WTC11 (cell line): ENCODE results near the gene PTGDR. TPM values are rescaled to one million over a fixed set of nuclear protein-coding genes. Genes with fewer than 3 reads are reported as not detected.

Source experiments
- ATAC-seq: fragments of 200-7000 bp; cut with Tn5 transposase; 2 replicates; pipeline ENCODE4 v1.10.0; 2021; ENCODE audit warnings: mild to moderate bottlenecking, moderate library complexity
- CTCF ChIA-PET: fragments of 300-600 bp; sonication (Branson Sonifier 250); formaldehyde crosslinking; loops from one replicate; lab custom pipeline; 2021; ENCODE audit warnings: antibody characterized with exemption; lab: Charles Lee
- POLR2A ChIA-PET: fragments of 350-600 bp; sonication (Branson Sonifier 250); formaldehyde crosslinking; loops from one replicate; lab custom pipeline; 2021; ENCODE audit warnings: antibody characterized with exemption; lab: Charles Lee
- DNase-seq: peaks from one replicate; pipeline ENCODE4 v3.0.0; 2021; ENCODE audit warnings: low spot score
- H3K27ac Mint-ChIP-seq: 2 replicates; pipeline ENCODE4 v1.8.0; 2021; ENCODE audit warnings: mixed read lengths
- H3K27me3 Mint-ChIP-seq: 2 replicates; pipeline ENCODE4 v1.8.0; 2021; ENCODE audit warnings: low read depth, mild to moderate bottlenecking, moderate library complexity, mixed read lengths
- H3K36me3 Mint-ChIP-seq: 2 replicates; pipeline ENCODE4 v1.8.0; 2021; ENCODE audit warnings: mixed read lengths
- H3K4me1 Mint-ChIP-seq: 2 replicates; pipeline ENCODE4 v1.8.0; 2022; ENCODE audit warnings: mixed read lengths
- H3K4me3 Mint-ChIP-seq: 2 replicates; pipeline ENCODE4 v1.8.0; 2021; ENCODE audit warnings: mild to moderate bottlenecking, moderate library complexity, mixed read lengths
- H3K9me3 Mint-ChIP-seq: 2 replicates; pipeline ENCODE4 v1.8.0; 2021; ENCODE audit warnings: mixed read lengths
- ARID4B ChIP-seq: sonication (generic); formaldehyde crosslinking; IDR thresholded peaks from 2 replicates; pipeline ENCODE4 v1.8.0; 2023; ENCODE audit warnings: missing genetic modification reagents, mild to moderate bottlenecking, borderline replicate concordance
- CBFB ChIP-seq: sonication (generic); formaldehyde crosslinking; IDR thresholded peaks from 2 replicates; pipeline ENCODE4 v1.8.1; 2022; ENCODE audit warnings: mild to moderate bottlenecking, low read depth, missing genetic modification reagents
- E2F5 ChIP-seq: sonication (generic); formaldehyde crosslinking; IDR thresholded peaks from 2 replicates; pipeline ENCODE4 v1.8.1; 2022; ENCODE audit warnings: mild to moderate bottlenecking, moderate library complexity, missing genetic modification reagents
- ETV6 ChIP-seq: sonication (generic); formaldehyde crosslinking; IDR thresholded peaks from 2 replicates; pipeline ENCODE4 v1.8.1; 2022; ENCODE audit warnings: mild to moderate bottlenecking, missing genetic modification reagents
- FOXP1 ChIP-seq: sonication (generic); formaldehyde crosslinking; IDR thresholded peaks from 2 replicates; pipeline ENCODE4 v1.8.0; 2022; ENCODE audit warnings: missing genetic modification reagents, mild to moderate bottlenecking, moderate library complexity, borderline replicate concordance
- GABPB1 ChIP-seq: sonication (generic); formaldehyde crosslinking; IDR thresholded peaks from 2 replicates; pipeline ENCODE4 v1.8.1; 2023; ENCODE audit warnings: mild to moderate bottlenecking, missing genetic modification reagents
- NFE2L1 ChIP-seq: sonication (generic); formaldehyde crosslinking; IDR thresholded peaks from 2 replicates; pipeline ENCODE4 v1.8.1; 2023; ENCODE audit warnings: missing genetic modification reagents
- NR3C1 ChIP-seq: sonication (generic); formaldehyde crosslinking; conservative IDR thresholded peaks from 2 replicates; pipeline ENCODE4 v1.8.1; 2023; ENCODE audit warnings: low read depth, mild to moderate bottlenecking, missing genetic modification reagents
- PREB ChIP-seq: sonication (generic); formaldehyde crosslinking; IDR thresholded peaks from 2 replicates; pipeline ENCODE4 v1.8.1; 2022; ENCODE audit warnings: mild to moderate bottlenecking, missing genetic modification reagents, moderate library complexity, borderline replicate concordance
- PRRX2 ChIP-seq: fragments of 250-450 bp; sonication (Bioruptor Pico); IDR thresholded peaks from 2 replicates; pipeline ENCODE4 v1.8.0; 2021; ENCODE audit warnings: mild to moderate bottlenecking
- RELA ChIP-seq: sonication (generic); formaldehyde crosslinking; IDR thresholded peaks from 2 replicates; pipeline ENCODE4 v1.8.1; 2022; ENCODE audit warnings: missing genetic modification reagents, mild to moderate bottlenecking, borderline replicate concordance
- SMAD3 ChIP-seq: sonication (generic); formaldehyde crosslinking; IDR thresholded peaks from 2 replicates; pipeline ENCODE4 v1.8.0; 2022; ENCODE audit warnings: missing genetic modification reagents, mild to moderate bottlenecking, borderline replicate concordance
- SP1 ChIP-seq: sonication (generic); formaldehyde crosslinking; conservative IDR thresholded peaks from 2 replicates; pipeline ENCODE4 v1.8.1; 2022; ENCODE audit warnings: missing genetic modification reagents
- TCF7 ChIP-seq: sonication (generic); formaldehyde crosslinking; IDR thresholded peaks from 2 replicates; pipeline ENCODE4 v1.8.0; 2022; ENCODE audit warnings: mild to moderate bottlenecking, low read depth, missing genetic modification reagents, moderate library complexity
- TP53 ChIP-seq: sonication (generic); formaldehyde crosslinking; IDR thresholded peaks from 2 replicates; pipeline ENCODE4 v1.8.1; 2023; ENCODE audit warnings: mild to moderate bottlenecking, missing genetic modification reagents
- ZBTB21 ChIP-seq: sonication (generic); formaldehyde crosslinking; IDR thresholded peaks from 2 replicates; pipeline ENCODE4 v1.8.1; 2023; ENCODE audit warnings: mild to moderate bottlenecking, missing genetic modification reagents, borderline replicate concordance
- ZNF121 ChIP-seq: sonication (generic); formaldehyde crosslinking; IDR thresholded peaks from 2 replicates; pipeline ENCODE4 v1.8.0; 2023; ENCODE audit warnings: missing genetic modification reagents
- ZNF138 ChIP-seq: sonication (generic); formaldehyde crosslinking; conservative IDR thresholded peaks from 2 replicates; pipeline ENCODE4 v1.8.1; 2022; ENCODE audit warnings: mild to moderate bottlenecking, moderate library complexity, missing genetic modification reagents
- ZNF232 ChIP-seq: sonication (generic); formaldehyde crosslinking; IDR thresholded peaks from 2 replicates; pipeline ENCODE4 v1.8.0; 2022; ENCODE audit warnings: mild to moderate bottlenecking, missing genetic modification reagents
- ZNF263 ChIP-seq: sonication (generic); formaldehyde crosslinking; IDR thresholded peaks from 2 replicates; pipeline ENCODE4 v1.8.1; 2022; ENCODE audit warnings: low read depth, mild to moderate bottlenecking, moderate library complexity, missing genetic modification reagents
- ZNF317 ChIP-seq: sonication (generic); formaldehyde crosslinking; IDR thresholded peaks from 2 replicates; pipeline ENCODE4 v1.8.1; 2023; ENCODE audit warnings: low read depth, mild to moderate bottlenecking, moderate library complexity, missing genetic modification reagents, borderline replicate concordance
- ZNF396 ChIP-seq: fragments of 250-450 bp; sonication (Bioruptor Pico); IDR thresholded peaks from 2 replicates; pipeline ENCODE4 v1.8.0; 2021; ENCODE audit warnings: mild to moderate bottlenecking, moderate library complexity, borderline replicate concordance
- ZNF423 ChIP-seq: fragments of 250-450 bp; sonication (Bioruptor Pico); IDR thresholded peaks from 2 replicates; pipeline ENCODE4 v2.1.2; 2022; ENCODE audit warnings: mild to moderate bottlenecking, moderate library complexity
- total RNA-seq: library from RNA; stranded (reverse); gene quantifications from 3 replicates; pipeline ENCODE4 v1.2.3, GENCODE V29; 2021
- TF ChIP-seq, protein P1 (sequence below): sonication (generic); formaldehyde crosslinking; IDR thresholded peaks from 2 replicates; pipeline ENCODE4 v1.8.0; 2022; ENCODE audit warnings: mild to moderate bottlenecking, missing genetic modification reagents
- TF ChIP-seq, protein P2 (sequence below): fragments of 250-450 bp; sonication (Bioruptor Pico); IDR thresholded peaks from 2 replicates; pipeline ENCODE4 v1.9.0; 2021; ENCODE audit warnings: moderate library complexity, mild to moderate bottlenecking, inconsistent platforms, borderline replicate concordance

PTGDR gene
- total RNA-seq, 1 experiment from 2014 or later: 0.24 TPM

DNA sequence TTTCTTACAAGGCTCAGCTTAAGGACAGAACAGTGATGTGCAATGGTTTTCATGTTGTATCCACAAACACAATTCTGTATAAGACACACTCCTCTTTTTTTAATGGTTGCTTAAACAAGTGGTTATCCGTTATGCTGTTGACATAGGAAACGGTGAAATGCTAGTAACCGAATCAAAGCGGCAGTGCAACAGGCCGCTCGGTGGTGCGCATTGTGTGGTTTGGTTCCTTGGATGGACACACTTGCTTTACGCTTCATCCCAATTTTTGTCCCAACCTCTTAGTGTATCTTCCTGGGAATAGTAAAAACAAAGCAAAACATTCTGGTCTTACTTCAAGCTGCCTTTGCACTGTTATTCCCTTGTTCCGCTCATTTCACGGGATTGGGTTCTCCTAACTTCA, 46.0 kb downstream of the PTGDR start (continued):
- no peak for TF ChIP-seq ZNF396 (CRISPR knock-in tag)

DNA sequence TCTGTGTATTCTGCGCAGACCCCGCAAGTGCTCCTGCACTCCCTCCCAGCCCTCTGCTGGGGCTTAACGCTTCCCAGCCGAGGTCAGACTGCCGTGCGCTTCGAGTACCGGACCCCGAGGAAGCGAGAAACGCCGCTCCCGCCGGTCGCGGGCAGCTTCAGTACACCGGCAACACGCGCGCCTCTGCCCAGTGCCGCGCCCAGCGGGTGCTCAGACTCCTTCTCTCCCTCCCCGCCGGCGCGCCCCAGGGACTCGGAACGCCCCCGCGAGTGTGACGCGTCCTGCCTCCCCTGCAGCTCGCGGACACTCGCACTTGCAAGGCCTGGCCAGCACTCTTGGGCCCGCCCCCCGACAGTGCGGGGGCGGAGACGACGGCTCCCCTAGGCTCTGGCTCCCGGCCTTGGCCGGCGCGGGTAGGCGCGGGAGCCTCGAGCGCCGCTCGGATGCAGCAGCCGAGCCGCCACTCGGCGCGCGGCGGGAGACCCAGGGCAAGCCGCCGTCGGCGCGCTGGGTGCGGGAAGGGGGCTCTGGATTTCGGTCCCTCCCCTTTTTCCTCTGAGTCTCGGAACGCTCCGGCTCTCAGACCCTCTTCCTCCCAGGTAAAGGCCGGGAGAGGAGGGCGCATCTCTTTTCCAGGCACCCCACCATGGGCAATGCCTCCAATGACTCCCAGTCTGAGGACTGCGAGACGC, 46.6 kb downstream of the PTGDR start, which contains the start of gene PTGER2:
Gene PTGER2 (plus strand): TSS at position 410 of the 692 bp plus-strand sequence. CDS start 237 bp downstream, at position 647.
- Mint-ChIP-seq H3K36me3 (no peaks in the 10 kb centered on the region), H3K27me3 (peaks cover 74% of the 10 kb centered on the region), H3K4me3 (peak within 1 kb of the TSS; percentile 93), H3K27ac (no peak within 1 kb of the TSS), H3K4me1 (peaks cover 30% of the 10 kb centered on the region), H3K9me3 (no peaks in the 10 kb centered on the region)
- DNase-seq (peak; percentile 61), ATAC-seq (peak; percentile 77)
- ChIA-PET CTCF (interaction anchor here (1.4 kb wide), 1 partner anchor 91 kb away, joined by 3 read pairs; no protein-coding TSS in a partner anchor), POLR2A (no interaction called here)
- TF ChIP-seq, protein P1, sequence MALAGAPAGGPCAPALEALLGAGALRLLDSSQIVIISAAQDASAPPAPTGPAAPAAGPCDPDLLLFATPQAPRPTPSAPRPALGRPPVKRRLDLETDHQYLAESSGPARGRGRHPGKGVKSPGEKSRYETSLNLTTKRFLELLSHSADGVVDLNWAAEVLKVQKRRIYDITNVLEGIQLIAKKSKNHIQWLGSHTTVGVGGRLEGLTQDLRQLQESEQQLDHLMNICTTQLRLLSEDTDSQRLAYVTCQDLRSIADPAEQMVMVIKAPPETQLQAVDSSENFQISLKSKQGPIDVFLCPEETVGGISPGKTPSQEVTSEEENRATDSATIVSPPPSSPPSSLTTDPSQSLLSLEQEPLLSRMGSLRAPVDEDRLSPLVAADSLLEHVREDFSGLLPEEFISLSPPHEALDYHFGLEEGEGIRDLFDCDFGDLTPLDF (CRISPR knock-in tag): no peak
- TF ChIP-seq SP1 (CRISPR knock-in tag): 0 out of 2 replicates have a peak, but pooled peaks have one; percentile 14
- TF ChIP-seq ZBTB21: no peak; the same call in 1 of the 2 replicates
- TF ChIP-seq, protein P2, sequence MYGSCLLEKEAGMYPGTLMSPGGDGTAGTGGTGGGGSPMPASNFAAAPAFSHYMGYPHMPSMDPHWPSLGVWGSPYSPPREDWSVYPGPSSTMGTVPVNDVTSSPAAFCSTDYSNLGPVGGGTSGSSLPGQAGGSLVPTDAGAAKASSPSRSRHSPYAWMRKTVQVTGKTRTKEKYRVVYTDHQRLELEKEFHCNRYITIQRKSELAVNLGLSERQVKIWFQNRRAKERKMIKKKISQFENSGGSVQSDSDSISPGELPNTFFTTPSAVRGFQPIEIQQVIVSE: no peak
- no peak for TF ChIP-seq GABPB1 (CRISPR knock-in tag)
- TF ChIP-seq TCF7: no peak
- no peak for TF ChIP-seq ZNF263
- no peak for TF ChIP-seq ZNF121 (CRISPR knock-in tag)
- TF ChIP-seq NR3C1: 0 out of 2 replicates have a peak, but pooled peaks have one; percentile 56
- peak; percentile 71; the same call in 1 of the 2 replicates for TF ChIP-seq ZNF138 (CRISPR knock-in tag)
- TF ChIP-seq ZNF232 (CRISPR knock-in tag): 0 out of 2 replicates have a peak, but pooled peaks have one; percentile 60
- TF ChIP-seq PRRX2: no peak
- TF ChIP-seq ZNF317: no peak
- TF ChIP-seq ARID4B: no peak
- peak; percentile 92 for TF ChIP-seq ZNF423 (CRISPR knock-in tag)
- peak; percentile 20; the same call in 1 of the 2 replicates for TF ChIP-seq TP53 (CRISPR knock-in tag)
- TF ChIP-seq CBFB (CRISPR knock-in tag): no peak
- no peak for TF ChIP-seq PREB (CRISPR knock-in tag)
- peak; percentile 76 for TF ChIP-seq ETV6
- no peak for TF ChIP-seq NFE2L1 (CRISPR knock-in tag)
- TF ChIP-seq E2F5 (CRISPR knock-in tag): 0 out of 2 replicates have a peak, but pooled peaks have one; percentile 40
- no peak for TF ChIP-seq FOXP1 (CRISPR knock-in tag)
- TF ChIP-seq SMAD3 (CRISPR knock-in tag): peak; percentile 52; the same call in 1 of the 2 replicates
- no peak for TF ChIP-seq RELA
